Stimulated activated CD8-positive, alpha-beta memory T cell treated with anti-CD3 and anti-CD28 coated beads, Interleukin-7, amount 100 ng/mL, for 4 hours (primary cell): Measurements from ENCODE around the gene ATOH8.
"Not testable (repeated sequence)": the region's sequence is repeated elsewhere in the genome, so short reads cannot be mapped to it uniquely, and the experiment has no call there.

Source experiments
- DNase-seq, 2 donors: peaks; one replicate each; pipeline ENCODE4 v3.0.0-alpha.2; 2020; ENCODE audit warnings: low read depth in 2 of 2

ATOH8 gene

GRCh38 chr2:85826990-85827878 is 73.4 kb downstream of the ATOH8 start:
- DNase-seq, result peak; percentile 63 to 65

- DNase-seq, result no peak
Measured at GRCh38 chr2:85827879-85828569, 74.2 kb downstream of the ATOH8 start.

GRCh38 chr2:85828725-85829124 is 74.9 kb downstream of the ATOH8 start:
- DNase-seq, result no peak

GRCh38 chr2:85829394-85829793 is 75.6 kb downstream of the ATOH8 start:
- not testable (repeated sequence) for DNase-seq

- DNase-seq, result no peak
Measured at GRCh38 chr2:85830645-85831044, 76.9 kb downstream of the ATOH8 start.

- no peak for DNase-seq
Measured at GRCh38 chr2:85831735-85832134, 77.9 kb downstream of the ATOH8 start.

- no peak for DNase-seq
Measured at GRCh38 chr2:85834466-85834865, 80.7 kb downstream of the ATOH8 start.
